MM.1S (cell line): ENCODE results near the gene COX4I1.

Source experiments
- CTCF ChIP-seq: fragments of 300-600 bp; sonication (generic); IDR thresholded peaks from 2 replicates; pipeline ENCODE4 v1.5.1; 2016; ENCODE audit warnings: antibody characterized with exemption, low read length, mixed read lengths
- EZH2 ChIP-seq: fragments of 300-600 bp; sonication (generic); optimal IDR thresholded peaks from 2 replicates; pipeline ENCODE3; 2017; ENCODE audit warnings: low read depth, mild to moderate bottlenecking, antibody characterized with exemption, low read length, mixed read lengths
- EZH2phosphoT487 ChIP-seq: fragments of 300-600 bp; sonication (generic); IDR thresholded peaks from 2 replicates; pipeline ENCODE4 v1.6.1; 2018; ENCODE audit warnings: antibody characterized with exemption, low read length

- TF ChIP-seq EZH2 (no peak), CTCF (no peak), EZH2phosphoT487 (no peak)
These were observed 35.8 kb downstream of the COX4I1 start for GRCh38 chr16:85835227-85835751.
